GM21447 (cell line): ENCODE measurements around the gene P2RY2.

Experiments used
- ATAC-seq: cut with Tn5 transposase; IDR thresholded peaks from one replicate; pipeline ENCODE4 v1.9.1; 2021; ENCODE audit not compliant: unreplicated experiment

Gene P2RY2

DNA sequence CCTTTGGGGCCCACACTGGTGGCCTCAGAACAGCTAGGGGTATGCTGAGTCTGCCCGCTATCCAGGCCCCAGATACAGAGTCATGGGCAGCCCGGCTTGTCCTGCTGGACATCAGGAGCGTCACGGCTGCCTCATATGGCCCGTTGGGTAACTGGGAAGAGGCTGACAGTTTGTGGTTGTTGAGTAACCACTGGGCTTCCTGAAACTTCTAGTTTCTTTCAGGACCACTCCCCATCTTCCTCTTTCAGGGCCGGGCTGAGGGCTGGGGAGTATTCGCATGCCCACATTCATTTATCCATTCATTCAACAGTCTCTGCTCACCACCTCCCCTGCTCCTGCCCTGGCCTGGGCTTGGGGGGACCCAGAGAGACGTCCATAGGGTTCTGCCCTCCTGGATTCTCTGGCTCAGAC is 13.4 kb upstream of the P2RY2 start:
- ATAC-seq: no peak

DNA sequence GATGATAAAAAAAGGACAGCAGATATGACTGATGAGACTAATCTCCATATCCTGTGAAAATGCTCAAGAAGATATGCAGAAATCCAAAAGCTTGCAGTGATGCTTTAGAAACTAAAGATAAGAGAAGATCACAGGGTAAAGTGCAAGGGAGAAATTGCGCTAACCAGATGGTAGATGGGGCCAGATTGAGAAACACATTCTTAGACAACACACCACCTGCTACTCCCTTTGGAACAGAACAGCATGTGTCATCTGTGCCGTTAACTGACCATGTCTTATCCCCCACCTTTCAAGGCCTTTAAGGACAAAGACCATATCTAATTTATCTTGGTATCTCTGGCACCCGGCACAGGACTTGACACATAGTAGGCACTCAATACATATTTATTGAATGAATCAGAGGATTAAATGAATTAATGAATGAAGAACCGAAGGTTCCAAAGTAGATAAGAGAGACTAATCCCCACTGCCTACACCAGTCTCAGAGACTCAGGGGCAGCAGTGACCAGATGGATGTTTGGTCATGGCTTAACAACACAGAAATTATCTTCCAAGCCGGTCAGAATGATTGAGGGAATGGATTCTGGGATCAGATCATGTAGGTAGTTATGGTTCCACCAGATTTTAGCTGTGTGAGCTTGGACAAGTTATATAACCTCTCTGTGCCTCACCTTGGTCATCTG is 12.3 kb upstream of the P2RY2 start:
- no peak for ATAC-seq

DNA sequence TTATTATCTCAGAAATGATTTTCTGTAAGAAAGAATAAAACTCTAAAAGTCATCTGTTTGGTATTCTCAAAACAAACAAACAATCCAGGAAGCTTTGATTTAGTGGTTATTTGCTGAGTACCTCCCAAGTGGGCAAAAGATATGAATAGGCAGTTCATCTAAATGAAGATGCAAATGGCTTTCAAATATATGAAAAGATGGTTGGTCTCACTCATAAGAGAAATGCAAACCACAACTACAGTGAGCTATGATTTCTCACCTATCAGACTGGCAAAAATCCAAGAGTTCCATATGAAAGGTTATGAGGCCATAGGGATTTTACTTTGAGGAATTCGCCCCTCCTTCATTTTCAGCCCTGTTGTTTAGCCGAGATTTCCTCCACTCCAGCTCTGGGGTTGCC is 11.3 kb upstream of the P2RY2 start:
- no peak for ATAC-seq

DNA sequence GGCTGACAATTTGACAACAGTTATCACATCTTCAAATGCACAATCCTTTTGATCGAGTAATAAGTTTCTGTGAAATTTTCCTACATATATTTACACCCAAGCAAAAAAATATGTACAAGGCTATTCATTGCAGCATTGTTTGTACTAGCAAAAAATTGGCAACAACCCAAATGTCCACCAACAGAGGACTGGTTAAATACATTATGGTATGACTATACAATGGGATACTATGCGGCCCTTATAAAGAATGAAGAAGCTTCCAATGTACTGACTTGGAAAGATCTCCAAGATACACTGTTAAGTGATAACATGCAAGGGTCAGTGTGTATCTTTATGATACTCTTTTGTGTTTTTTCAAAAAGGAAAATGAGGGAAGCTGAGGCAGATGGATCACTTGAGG is 8.2 kb upstream of the P2RY2 start:
- no peak for ATAC-seq

DNA sequence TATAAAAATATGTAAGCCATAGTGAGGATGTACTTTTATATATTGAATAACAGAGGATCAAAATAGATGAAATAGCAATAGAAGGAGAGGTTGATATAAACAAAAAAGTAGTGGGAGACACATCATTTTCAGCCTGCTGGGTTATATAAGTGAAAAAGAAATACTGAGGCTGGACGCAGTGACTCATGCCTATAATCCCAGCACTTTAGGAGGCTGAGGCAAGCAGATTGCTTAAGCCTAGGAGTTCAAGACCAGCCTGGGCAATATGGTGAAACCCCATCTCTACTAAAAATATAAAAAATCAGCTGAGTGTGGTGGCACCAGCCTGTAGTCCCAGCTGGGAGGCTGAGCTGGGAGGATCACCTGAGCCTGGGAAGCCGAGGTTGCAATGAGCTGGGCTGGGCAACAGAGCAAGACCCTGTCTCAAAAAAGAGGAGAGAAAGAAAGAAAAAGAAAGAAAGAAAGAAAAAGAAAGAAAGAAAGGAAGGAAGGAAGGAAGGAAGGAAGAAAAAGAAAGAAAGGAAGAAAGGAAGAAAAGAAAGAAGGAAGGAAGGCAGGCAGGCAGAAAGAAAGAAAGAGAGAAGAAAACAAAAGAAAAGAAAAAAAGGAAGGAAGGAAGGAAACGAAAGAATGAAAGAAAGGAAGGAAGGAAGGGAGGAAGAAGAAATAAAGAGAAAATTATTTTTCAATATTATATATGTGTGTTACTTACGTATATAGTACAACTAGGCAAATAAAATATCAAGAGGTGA is 7.0 kb upstream of the P2RY2 start:
- ATAC-seq: no peak

- ATAC-seq: no peak
Observed at GRCh38 chr11:73213196-73214143, 4.6 kb upstream of the P2RY2 start.

DNA sequence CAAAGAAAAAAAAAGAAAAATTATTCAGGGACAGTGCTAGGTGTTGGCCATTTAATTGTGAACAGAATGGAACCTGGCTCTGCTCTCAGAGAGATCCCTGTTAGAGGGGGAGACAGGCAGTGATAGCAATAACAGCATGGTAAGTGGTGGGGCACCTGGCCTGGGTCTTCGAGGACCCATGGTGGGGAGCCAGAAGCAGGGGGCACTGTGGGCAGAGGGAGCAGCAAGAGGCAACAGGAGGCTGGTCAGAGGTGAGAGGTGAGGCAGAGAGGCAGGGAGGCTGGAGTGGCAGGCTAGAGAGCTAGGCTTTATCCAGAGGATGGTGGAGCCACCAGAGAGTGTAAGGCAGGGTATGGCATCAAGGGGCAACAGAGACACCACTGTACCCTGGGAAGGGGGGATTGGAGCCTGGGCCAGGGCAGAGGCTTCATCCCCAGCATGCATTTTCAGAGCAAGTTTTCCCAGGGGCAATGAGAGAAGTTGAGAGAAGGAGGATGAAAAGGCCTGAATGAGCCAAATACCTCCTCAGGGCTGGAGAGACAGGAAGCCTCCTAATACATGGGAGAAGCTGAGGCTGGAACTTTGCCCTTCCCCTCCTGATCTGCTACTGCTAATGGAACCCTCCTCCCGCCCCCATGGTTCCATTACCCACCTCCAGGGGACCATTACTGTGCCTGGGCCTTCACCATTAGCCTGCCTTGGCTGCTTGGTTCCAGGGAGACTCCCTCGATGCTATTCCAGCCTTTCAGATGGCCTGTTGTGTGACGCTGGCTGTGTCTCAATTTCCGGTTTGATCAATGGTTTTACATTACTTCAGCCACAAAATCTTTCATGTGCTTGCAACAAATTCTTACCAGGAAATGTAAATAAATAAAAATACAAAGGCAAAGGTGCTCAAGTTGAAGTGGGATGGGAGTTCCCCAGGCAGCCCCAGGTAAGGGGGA is 2.6 kb upstream of the P2RY2 start:
- ATAC-seq: no peak

DNA sequence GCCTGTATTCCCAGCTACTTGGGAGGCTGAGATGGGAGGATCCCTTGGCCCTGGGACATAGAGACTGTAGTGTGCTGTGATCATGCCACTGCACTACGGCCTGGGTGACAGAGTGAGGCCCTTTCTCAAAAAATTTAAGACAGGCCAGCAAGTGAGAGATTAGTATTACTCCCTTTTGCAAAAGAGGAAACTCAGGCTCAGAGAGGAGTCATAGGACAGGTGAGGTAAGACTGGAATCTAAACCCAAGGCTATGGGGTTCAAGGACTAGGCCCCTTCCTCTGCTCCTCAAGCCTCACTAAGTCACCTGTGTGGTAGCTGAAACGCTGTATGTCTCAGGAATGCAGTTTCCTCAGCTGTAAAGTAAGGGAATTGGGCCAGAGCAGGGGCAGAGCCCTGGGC is 1.6 kb upstream of the P2RY2 start:
- no peak for ATAC-seq

- no peak for ATAC-seq
Observed at GRCh38 chr11:73217131-73217809, 811 bp upstream of the P2RY2 start.

- no peak for ATAC-seq
Observed at GRCh38 chr11:73217810-73218105, 323 bp upstream of the P2RY2 start.

DNA sequence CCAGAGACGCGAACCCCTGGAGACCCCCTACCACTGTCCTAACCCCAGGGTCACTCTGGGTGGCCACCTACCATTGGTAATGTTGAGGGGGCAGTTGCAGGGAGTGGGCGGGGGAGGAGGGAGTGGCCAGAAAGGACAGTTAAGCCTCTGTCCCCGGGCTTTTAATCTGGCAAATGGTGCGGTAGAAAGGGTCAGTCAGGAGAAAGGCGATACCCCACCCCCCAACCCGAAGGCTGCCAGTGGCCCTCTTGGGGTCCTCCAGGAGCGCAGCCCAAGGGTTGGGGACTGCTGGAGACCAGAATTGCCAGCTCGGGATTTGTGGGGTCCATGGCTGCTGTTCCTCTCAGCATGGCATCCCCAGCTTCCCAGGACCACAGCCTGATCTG is 742 bp downstream of the P2RY2 start:
- ATAC-seq: no peak

DNA sequence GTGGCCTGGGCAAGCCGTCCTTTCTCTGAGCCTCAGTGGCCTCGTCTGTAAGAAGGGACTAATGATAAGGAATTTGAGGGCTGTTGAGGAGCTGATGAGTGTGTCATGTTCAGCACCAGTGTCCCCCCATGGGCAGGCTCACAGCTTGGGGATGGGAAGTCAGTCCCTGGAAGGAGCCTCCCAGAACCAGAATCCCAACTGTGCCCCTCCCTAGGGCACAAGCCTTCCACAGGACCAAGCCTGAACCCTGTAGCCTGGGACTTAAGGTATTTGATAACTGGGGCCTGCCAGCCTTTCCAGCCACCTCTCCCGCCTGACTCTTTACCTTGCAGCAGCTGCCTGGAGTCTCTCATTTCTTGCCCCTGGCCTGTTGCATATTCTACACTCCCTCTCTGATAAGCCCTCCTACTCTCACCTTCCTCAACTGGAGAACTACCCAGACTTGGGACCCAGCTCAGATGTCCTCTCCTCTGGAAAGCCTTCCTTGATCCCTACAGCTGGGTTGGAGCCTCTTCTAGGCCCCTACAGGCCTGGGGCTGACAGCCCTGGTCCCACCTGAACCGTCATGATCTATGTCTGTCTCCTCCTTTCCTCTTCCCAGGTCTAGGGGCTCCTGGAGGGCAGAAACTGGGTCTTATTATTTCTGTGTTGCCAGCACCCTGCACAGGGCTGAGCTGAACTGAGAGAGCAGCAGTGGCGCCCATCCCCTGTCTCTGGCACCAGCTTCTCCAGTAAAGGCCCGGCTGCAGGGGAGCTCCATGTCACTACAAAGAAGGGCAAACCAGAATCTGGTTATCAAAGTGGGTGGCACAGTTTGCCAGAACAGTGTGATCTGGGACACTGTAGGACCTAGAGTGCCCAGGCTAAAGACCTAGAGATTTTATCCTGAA is 1.6 kb downstream of the P2RY2 start:
- no peak for ATAC-seq

- no peak for ATAC-seq
Observed at GRCh38 chr11:73221451-73221850, 3.4 kb downstream of the P2RY2 start.

- ATAC-seq: no peak
Observed at GRCh38 chr11:73221996-73222395, 3.9 kb downstream of the P2RY2 start.

DNA sequence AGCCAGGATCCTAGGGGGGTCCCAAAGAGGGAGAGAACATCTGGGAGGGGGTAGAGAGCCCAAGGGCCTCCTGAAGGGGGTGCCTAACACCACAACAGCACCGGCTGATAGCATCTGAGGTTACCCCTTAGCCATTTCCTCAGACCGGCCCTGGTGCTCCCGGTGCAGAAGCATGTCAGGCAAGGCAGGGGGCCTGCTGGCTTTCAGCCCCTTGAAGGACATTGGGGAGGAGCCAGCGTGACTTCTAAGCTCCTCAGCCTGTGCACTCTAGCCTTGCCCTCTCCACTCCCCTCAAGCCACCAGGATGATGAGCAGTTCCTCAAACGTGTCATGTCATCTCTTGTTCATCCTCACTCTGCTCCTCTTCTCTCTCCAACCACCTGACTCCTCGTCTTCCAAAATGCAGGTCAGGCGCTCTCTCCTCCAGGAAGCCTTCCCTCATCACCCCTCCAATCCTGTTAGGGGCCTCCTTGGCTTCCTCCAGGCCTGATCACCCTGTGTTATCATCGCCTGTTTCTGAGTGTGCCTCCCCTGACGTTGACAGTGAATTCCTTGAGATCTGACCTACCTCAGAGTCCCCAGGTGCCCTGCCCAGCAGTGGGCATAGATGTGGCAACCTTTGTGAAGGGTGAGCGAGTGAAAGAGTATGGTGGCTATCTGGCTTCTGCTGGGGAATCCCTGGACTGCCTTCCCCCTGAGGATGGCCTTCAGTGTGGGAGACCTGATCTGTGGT is 6.1 kb downstream of the P2RY2 start:
- ATAC-seq: no peak

- no peak for ATAC-seq
Observed at GRCh38 chr11:73225001-73225686, 7.1 kb downstream of the P2RY2 start.

DNA sequence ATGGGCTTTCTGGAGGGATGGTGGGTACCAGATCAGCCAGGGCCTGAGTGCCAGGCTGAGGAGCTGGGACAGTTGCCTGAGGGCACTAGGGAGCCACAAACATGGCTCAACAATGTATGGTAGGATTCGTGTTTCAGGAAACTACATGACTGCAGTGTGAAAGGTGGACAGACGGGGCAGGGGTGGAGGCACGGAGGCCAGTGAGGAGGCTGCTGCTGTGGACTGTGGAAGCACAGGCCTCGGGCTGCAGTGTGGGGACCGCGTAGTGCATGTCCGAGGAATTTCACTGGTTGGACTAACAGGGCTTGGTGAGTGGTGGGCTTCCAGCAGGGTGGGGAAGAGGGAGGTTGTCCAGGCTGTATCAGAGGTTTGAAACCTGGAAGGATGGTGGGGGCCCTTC is 7.8 kb downstream of the P2RY2 start:
- no peak for ATAC-seq
